Measurements from ENCODE around the gene PIEZO2. TPM values are rescaled to one million over a fixed set of nuclear protein-coding genes. Genes with fewer than 3 reads are reported as not detected.

Gene PIEZO2
- total and polyA plus RNA-seq, 2 of the 8 experiments (the other 6 are each of a cell fraction or from before 2014, with no cell fraction given): 4.7 to 16.5 TPM

DNA sequence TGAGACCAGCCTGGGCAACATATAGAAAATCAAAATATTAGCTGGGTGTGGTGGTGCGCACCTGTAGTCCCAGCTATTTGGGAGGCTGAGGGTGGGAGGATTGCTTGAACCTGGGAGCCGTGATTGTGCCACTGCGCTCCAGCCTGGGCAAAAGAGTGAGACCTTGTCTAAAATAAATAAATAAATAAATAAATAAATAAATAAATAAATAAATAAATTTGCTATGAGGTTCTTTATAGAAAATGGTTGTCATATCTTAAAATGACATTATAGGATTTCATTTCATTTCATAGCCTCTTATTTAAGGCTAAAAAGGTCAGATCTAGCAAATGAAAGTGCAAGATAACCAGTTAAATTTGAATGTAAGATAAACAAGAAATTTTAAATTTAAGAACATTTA, 430.6 kb downstream of the PIEZO2 start (continued):
- TF ChIP-seq CHD7 (IDR thresholded peaks at IDR 0.05; ENCODE audit: insufficient replicate concordance, low read length) (no peak), CTBP2 (IDR thresholded peaks at IDR 0.05; ENCODE audit: borderline replicate concordance, insufficient read depth, insufficient read length, low read length) (no peak), JUND (IDR thresholded peaks at IDR 0.05; ENCODE audit: low read length) (no peak), KDM5A (IDR thresholded peaks at IDR 0.05; ENCODE audit: low read length) (no peak), POLR2AphosphoS5 (IDR thresholded peaks at IDR 0.05; ENCODE audit: low read depth, low read length) (no peak), RAD21 (IDR thresholded peaks at IDR 0.05 in 1 of 2, conservative IDR thresholded peaks at IDR 0.05 in 1 of 2; ENCODE audit: low read depth in 2 of 2, low read length in 2 of 2) (no peak), MAFK (IDR thresholded peaks at IDR 0.05; ENCODE audit: low read depth, low read length) (no peak), RXRA (IDR thresholded peaks at IDR 0.05; ENCODE audit: insufficient read depth, low read depth, low read length) (no peak), SAP30 (IDR thresholded peaks at IDR 0.05; ENCODE audit: insufficient read depth, insufficient replicate concordance, low read length) (no peak), BACH1 (IDR thresholded peaks at IDR 0.05; ENCODE audit: low read length) (no peak)
- TF ChIP-seq, protein P1, sequence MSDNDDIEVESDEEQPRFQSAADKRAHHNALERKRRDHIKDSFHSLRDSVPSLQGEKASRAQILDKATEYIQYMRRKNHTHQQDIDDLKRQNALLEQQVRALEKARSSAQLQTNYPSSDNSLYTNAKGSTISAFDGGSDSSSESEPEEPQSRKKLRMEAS (IDR thresholded peaks at IDR 0.05): no peak
